ENCODE measurements around the gene MYH10.

GRCh38 chr17:8651013-8651412 lies 20.5 kb upstream of the MYH10 start:
- TF ChIP-seq EZH2 (IDR thresholded peaks at IDR 0.05; ENCODE audit: insufficient read depth, poor library complexity, severe bottlenecking) = no peak
- no peak for TF ChIP-seq EZH2phosphoT487 (IDR thresholded peaks at IDR 0.05; ENCODE audit: insufficient read depth, low read depth)
